A375 (cell line): ENCODE measurements around the gene PRR20D. TPM values are rescaled to one million over a fixed set of nuclear protein-coding genes. Genes with fewer than 3 reads are reported as not detected.

Source experiments
- small RNA-seq: library from RNA; depleted of rRNA; stranded (forward); fragments of <200 nt; gene quantifications from one replicate; pipeline ENCODE3, GENCODE V24; 2014
- total RNA-seq: library from RNA; depleted of rRNA; stranded (reverse); fragments of >200 nt; shearing (Covaris generic); gene quantifications from 2 replicates; pipeline ENCODE4 v1.2.3, GENCODE V29; 2014; rRNA removed

PRR20D gene
- not detected in 2 replicates for total RNA-seq

GRCh38 chr13:57160332-57160731, at the start of gene PRR20D:
Gene PRR20D (plus strand): TSS chr13:57160632. CDS start chr13:57161019, 387 bp downstream.

GRCh38 chr13:57140235-57140968, 20.0 kb upstream of the PRR20D start, which contains the start of gene PRR20A:
Gene PRR20A (plus strand): TSS chr13:57140918. CDS start chr13:57141305, 387 bp downstream.

GRCh38 chr13:57147188-57147587, 13.2 kb upstream of the PRR20D start, which contains the start of gene PRR20B:
Gene PRR20B (plus strand): TSS chr13:57147488. CDS start chr13:57147875, 387 bp downstream.

GRCh38 chr13:57153761-57154160, 6.7 kb upstream of the PRR20D start, which contains the start of gene PRR20C:
Gene PRR20C (plus strand): TSS chr13:57154061. CDS start chr13:57154448, 387 bp downstream.

GRCh38 chr13:57166897-57167296, 6.5 kb downstream of the PRR20D start, which contains the start of gene PRR20E:
Gene PRR20E (plus strand): TSS chr13:57167197. CDS start chr13:57167584, 387 bp downstream.

Small RNA genes within 50 kb of the gene (small RNA-seq; reads per million reads assigned to genes)
- not detected for gene PRR20FP

Other genes starting within 250 kb of the PRR20D start
- gene PRR20A, start 19.7 kb upstream of the PRR20D start, total RNA-seq, result not detected in 2 replicates
- gene PRR20B, start 13.1 kb upstream of the PRR20D start, total RNA-seq, result not detected in 2 replicates
- gene PRR20C, start 6.6 kb upstream of the PRR20D start, total RNA-seq, result not detected in 2 replicates
- gene PRR20E, start 6.6 kb downstream of the PRR20D start, total RNA-seq, result not detected in 2 replicates